Cardiac septum (tissue), 1 donor: Measurements from ENCODE around the gene ZNF26. TPM values are rescaled to one million over a fixed set of nuclear protein-coding genes. Genes with fewer than 3 reads are reported as not detected.

ENCODE experiments used
- DNase-seq: peaks from one replicate; pipeline ENCODE4 v3.0.0-alpha.2; 2020; ENCODE audit warnings: low spot score
- intact Hi-C: fragments of 100-400 bp; cut with DNase I; formaldehyde crosslinking; loops from one replicate; pipeline ENCODE4 v1.14.0; 2022
- total RNA-seq: library from RNA; stranded (reverse); fragmentation: NEBNext Ultra II Directional; extraction: Animal tissue kit (Norgen Biotek cat#: 25700); gene quantifications from one replicate; pipeline ENCODE4 v1.2.1, GENCODE V29; 2021
- donor health status: DM: no; HTN: no; CAD: no.

ZNF26 gene
- total RNA-seq, 1 donor from 2014 or later = 4.4 TPM

- intact Hi-C loops = no loop called here
- DNase-seq = no peak
Measured at GRCh38 chr12:133046698-133047097, 60.5 kb downstream of the ZNF26 start.

GRCh38 chr12:133057446-133057845 lies 71.3 kb downstream of the ZNF26 start:
- intact Hi-C loops = no loop called here
- DNase-seq = no peak

- intact Hi-C loops = no loop called here
Measured at GRCh38 chr12:133058203-133059113, 72.3 kb downstream of the ZNF26 start.

GRCh38 chr12:133061954-133062353 lies 75.8 kb downstream of the ZNF26 start:
- no peak for DNase-seq
- intact Hi-C loops = no loop called here

More at GRCh38 chr12:133058203-133059113, 72.3 kb downstream of the ZNF26 start:
- DNase-seq = no peak

GRCh38 chr12:133063556-133063955 lies 77.4 kb downstream of the ZNF26 start:
- no peak for DNase-seq
- intact Hi-C loops = no loop called here

- intact Hi-C loops = no loop called here
- no peak for DNase-seq
Measured at GRCh38 chr12:133073836-133074235, 87.7 kb downstream of the ZNF26 start.

Other genes with a start within 250 kb of the ZNF26 start
- gene ANKLE2, start 224.5 kb upstream of the ZNF26 start, total RNA-seq = 31.4 TPM
- gene GOLGA3, start 157.5 kb upstream of the ZNF26 start, total RNA-seq = 50.1 TPM
- 22.5 TPM for gene CHFR, start 98.8 kb upstream of the ZNF26 start, total RNA-seq
- 12.6 TPM for gene ZNF605, start 30.1 kb upstream of the ZNF26 start, total RNA-seq
- gene ZNF84, start 51.1 kb downstream of the ZNF26 start, total RNA-seq = 19.1 TPM
- gene ZNF140, start 94.6 kb downstream of the ZNF26 start, total RNA-seq = 8.4 TPM
- 1.1 TPM for gene ZNF891, start 143.9 kb downstream of the ZNF26 start, total RNA-seq
- 8.0 TPM for gene ZNF10, start 144.3 kb downstream of the ZNF26 start, total RNA-seq
- 10.4 TPM for gene ZNF268, start 195.1 kb downstream of the ZNF26 start, total RNA-seq
- not detected for gene ANHX, start 249.5 kb downstream of the ZNF26 start, total RNA-seq